ENCODE measurements around the gene OR52L1.

- TF ChIP-seq CTCF (conservative IDR thresholded peaks at IDR 0.05) = no peak
- no peak for TF ChIP-seq EZH2 (IDR thresholded peaks at IDR 0.05; ENCODE audit: low read depth)
These were observed at the start of gene OR52L1 for GRCh38 chr11:5986885-5987284.
